B cell (primary cell): ENCODE data around the gene BMP10. TPM values are rescaled to one million over a fixed set of nuclear protein-coding genes. Genes with fewer than 3 reads are reported as not detected.

Experiments
- ATAC-seq: fragments of 200-7000 bp; cut with Tn5 transposase; one replicate; pipeline ENCODE4 v1.10.0; 2021; ENCODE audit warnings: low read depth, mild to moderate bottlenecking, moderate number of reproducible peaks, moderate library complexity
- CTCF ChIA-PET: fragments of 350-600 bp; sonication (Branson Sonifier 250); formaldehyde crosslinking; loops from one replicate; lab custom pipeline; 2021; ENCODE audit warnings: antibody characterized with exemption, inconsistent platforms; lab: Charles Lee
- POLR2A ChIA-PET: fragments of 350-600 bp; sonication (Branson Sonifier 250); formaldehyde crosslinking; loops from one replicate; lab custom pipeline; 2021; ENCODE audit warnings: antibody characterized with exemption; lab: Charles Lee
- DNase-seq: peaks from one replicate; pipeline ENCODE4 v3.0.0; 2013
- H2AFZ ChIP-seq: 2 replicates; pipeline ENCODE4 v1.6.1; 2012; ENCODE audit warnings: mild to moderate bottlenecking, low read depth, low read length; ENCODE audit not compliant: insufficient read depth, poor library complexity, severe bottlenecking
- H3K27ac ChIP-seq, 2 donors: 1 replicate in 1 of 2; 2 replicates in 1 of 2; pipeline ENCODE4 v1.5.1; 2012 to 2013; ENCODE audit warnings: low read length in 2 of 2, mild to moderate bottlenecking in 2 of 2, moderate library complexity in 1 of 2
- H3K27me3 ChIP-seq, 4 experiments: fragments of 200-600 bp in 1 of 4; sonication (generic) in 1 of 4; replicated peaks in 1 of 4; 1 replicate in 2 of 4; 2 replicates in 2 of 4; pipeline versions ENCODE4 v1.6.1 to v1.7.0; 2013 to 2016; ENCODE audit warnings: low read length in 3 of 4, mild to moderate bottlenecking in 2 of 4, mixed read lengths in 1 of 4, moderate library complexity in 1 of 4; ENCODE audit not compliant: insufficient read depth in 4 of 4, control insufficient read depth in 3 of 4; ENCODE audit errors: control extremely low read depth in 1 of 4
- H3K36me3 ChIP-seq, 2 experiments: replicated peaks in 1 of 2; 1 replicate in 1 of 2; 2 replicates in 1 of 2; pipeline versions ENCODE4 v1.6.1 to v1.7.1; 2013; ENCODE audit warnings: low read length in 1 of 2; ENCODE audit not compliant: insufficient read depth in 2 of 2, control insufficient read depth in 1 of 2; ENCODE audit errors: control extremely low read depth in 1 of 2, extremely low read depth in 1 of 2
- H3K4me1 ChIP-seq, 2 donors: fragments of 200-600 bp in 1 of 2; sonication (generic) in 1 of 2; 1 replicate in 1 of 2; 2 replicates in 1 of 2; pipeline versions ENCODE4 v1.5.1 to v1.6.1; 2013 to 2017; ENCODE audit warnings: low read length in 2 of 2; ENCODE audit not compliant: control insufficient read depth in 2 of 2, insufficient read depth in 2 of 2
- H3K4me2 ChIP-seq: replicated peaks from 2 replicates; pipeline ENCODE3; 2012; ENCODE audit warnings: mild to moderate bottlenecking, low read depth, low read length; ENCODE audit not compliant: poor library complexity, severe bottlenecking
- H3K4me3 ChIP-seq, 5 experiments: fragments of 200-600 bp in 1 of 5; sonication (generic) in 1 of 5; 1 replicate in 3 of 5; 2 replicates in 2 of 5; pipeline versions ENCODE4 v1.5.1 to v1.7.0; 2011 to 2016; ENCODE audit warnings: low read length in 4 of 5, mild to moderate bottlenecking in 4 of 5, low read depth in 2 of 5, control low read depth in 1 of 5, moderate library complexity in 1 of 5; ENCODE audit not compliant: insufficient read depth in 1 of 5; ENCODE audit errors: control extremely low read depth in 1 of 5, extremely low read depth in 1 of 5
- H3K79me2 ChIP-seq: fragments of 200-600 bp; sonication (generic); one replicate; pipeline ENCODE4 v1.6.0; 2016; ENCODE audit warnings: low read length; ENCODE audit not compliant: control insufficient read depth, insufficient read depth
- H3K9ac ChIP-seq: fragments of 200-600 bp; sonication (generic); 2 replicates; pipeline ENCODE4 v1.6.1; 2017; ENCODE audit warnings: mild to moderate bottlenecking, low read length, moderate library complexity
- H3K9me3 ChIP-seq, 3 donors: one replicate each; pipeline versions ENCODE4 v1.6.1 to v1.7.1; 2013; ENCODE audit warnings: low read length in 2 of 3; ENCODE audit not compliant: control insufficient read depth in 2 of 3, insufficient read depth in 1 of 3; ENCODE audit errors: control extremely low read depth in 1 of 3
- H4K20me1 ChIP-seq: 2 replicates; pipeline ENCODE4 v1.6.0; 2012; ENCODE audit warnings: mild to moderate bottlenecking, low read length; ENCODE audit not compliant: insufficient read depth, control insufficient read depth, poor library complexity, severe bottlenecking
- H3K27ac Mint-ChIP-seq: one replicate; pipeline ENCODE4 v1.8.0; 2021; ENCODE audit warnings: mixed read lengths
- H3K27me3 Mint-ChIP-seq: one replicate; pipeline ENCODE4 v1.8.0; 2021; ENCODE audit warnings: mixed read lengths
- H3K4me1 Mint-ChIP-seq: one replicate; pipeline ENCODE4 v1.8.0; 2021; ENCODE audit warnings: mixed read lengths
- H3K4me3 Mint-ChIP-seq: one replicate; pipeline ENCODE4 v1.8.0; 2021; ENCODE audit warnings: mixed read lengths
- H3K9me3 Mint-ChIP-seq: one replicate; pipeline ENCODE4 v1.8.0; 2022; ENCODE audit warnings: mixed read lengths; ENCODE audit not compliant: insufficient read depth
- CTCF ChIP-seq: fragments of 200-600 bp; IDR thresholded peaks from one replicate; pipeline ENCODE4 v1.8.0; 2022; ENCODE audit warnings: antibody characterized with exemption, mild to moderate bottlenecking
- EZH2 ChIP-seq: IDR thresholded peaks from 2 replicates; pipeline ENCODE4 v1.6.1; 2012; ENCODE audit warnings: borderline replicate concordance, low read depth, mild to moderate bottlenecking, moderate library complexity, low read length; ENCODE audit not compliant: insufficient read depth, poor library complexity, severe bottlenecking
- WGBS: methylation state at CpG from one replicate; pipeline ENCODE4 v1.1.5; 2013; ENCODE audit warnings: missing lambda C conversion rate; ENCODE audit not compliant: insufficient coverage; 5-methylcytosine and 5-hydroxymethylcytosine counted together
- intact Hi-C: fragments of 100-400 bp; cut with micrococcal nuclease; formaldehyde crosslinking; loops from one replicate; pipeline ENCODE4 v1.10.0; 2022
- polyA plus RNA-seq: library from polyadenylated mRNA; depleted of rRNA; stranded (reverse); fragments of >200 nt; gene quantifications from 2 replicates; pipeline ENCODE4 v1.2.3, GENCODE V29; 2012
- total RNA-seq, 2 donors: library from RNA; stranded (reverse); fragments of 120-200 nt in 1 of 2; gene quantifications; 1 replicate in 1 of 2; 2 replicates in 1 of 2; pipeline versions ENCODE4 v1.2.3 to v1.2.4, GENCODE V29; 2013 to 2022

Gene BMP10
- total and polyA plus RNA-seq, 2 donors (not counting 1 experiment from before 2014, with no cell fraction given): not detected

DNA sequence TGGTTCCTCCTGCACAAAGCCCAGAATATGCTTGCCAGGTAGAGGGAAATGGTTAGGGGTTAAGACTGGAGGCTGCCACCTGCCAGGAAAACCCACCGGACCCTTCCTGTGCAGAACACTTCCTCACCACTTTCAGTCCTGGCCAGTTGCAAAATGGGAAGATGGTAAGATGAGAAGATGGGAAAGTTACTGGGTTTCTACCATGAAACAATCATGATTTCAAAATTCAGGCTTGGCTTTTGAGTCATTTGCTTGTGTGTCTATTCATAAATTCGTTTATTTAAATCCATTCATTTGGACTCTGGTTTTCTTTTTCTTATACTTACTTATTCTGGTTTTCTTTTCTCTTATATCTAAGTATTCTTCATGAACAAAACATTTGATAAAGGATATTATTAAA lies 7.2 kb downstream of the BMP10 start:
- H3K4me1 ChIP-seq: no peaks in the 10 kb centered on the region
- H3K4me1 Mint-ChIP-seq: peaks cover 2% of the 10 kb centered on the region
- H4K20me1 ChIP-seq: no peaks in the 10 kb centered on the region
- no peaks in the 10 kb centered on the region for H3K27me3 ChIP-seq
- no peak overlapping the region for H3K9ac ChIP-seq
- H3K9me3 Mint-ChIP-seq: no peaks in the 10 kb centered on the region
- intact Hi-C loops: no loop called here
- WGBS: no CpG with 5 or more reads among the region's 2 CpGs
- H3K9me3 ChIP-seq: no peaks in the 10 kb centered on the region
- H3K4me3 ChIP-seq: no peak overlapping the region
- no peak overlapping the region for H3K27ac ChIP-seq
- H2AFZ ChIP-seq: no peak overlapping the region
- ATAC-seq (no peak), DNase-seq (no peak)
- no peaks in the 10 kb centered on the region for H3K79me2 ChIP-seq
- CTCF ChIA-PET: no interaction called here
- H3K4me2 ChIP-seq: no peak overlapping the region
- POLR2A ChIA-PET: no interaction called here
- no peak overlapping the region for H3K27ac Mint-ChIP-seq
- peaks cover 3% of the 10 kb centered on the region for H3K27me3 Mint-ChIP-seq
- H3K36me3 ChIP-seq: no peaks in the 10 kb centered on the region
- TF ChIP-seq CTCF (no peak), EZH2 (no peak)
- no peak overlapping the region for H3K4me3 Mint-ChIP-seq

GRCh38 chr2:68862889-68863288 lies 8.3 kb downstream of the BMP10 start:
- ChIA-PET POLR2A (no interaction called here), CTCF (no interaction called here)
- H3K9me3 Mint-ChIP-seq: no peaks in the 10 kb centered on the region
- no peak for DNase-seq
- intact Hi-C loops: no loop called here
- no peak for TF ChIP-seq CTCF
- no peak for TF ChIP-seq EZH2
- no peak overlapping the region for H3K27ac ChIP-seq
- WGBS: 100% methylated on average over 2 of the region's 7 CpGs
- no peak overlapping the region for H3K27ac Mint-ChIP-seq
- no peaks in the 10 kb centered on the region for H3K9me3 ChIP-seq
- H3K27me3 ChIP-seq: no peaks in the 10 kb centered on the region
- H4K20me1 ChIP-seq: no peaks in the 10 kb centered on the region
- H3K79me2 ChIP-seq: no peaks in the 10 kb centered on the region
- no peak overlapping the region for H3K4me3 Mint-ChIP-seq
- H2AFZ ChIP-seq: no peak overlapping the region
- H3K4me2 ChIP-seq: no peak overlapping the region
- no peaks in the 10 kb centered on the region for H3K36me3 ChIP-seq
- H3K4me3 ChIP-seq: no peak overlapping the region
- no peak overlapping the region for H3K9ac ChIP-seq
- peaks cover 12% of the 10 kb centered on the region for H3K4me1 Mint-ChIP-seq
- H3K4me1 ChIP-seq: peaks cover 7% of the 10 kb centered on the region in 2 donors
- no peaks in the 10 kb centered on the region for H3K27me3 Mint-ChIP-seq
- ATAC-seq: no peak
